ENCODE measurements around the gene AHNAK2. TPM values are rescaled to one million over a fixed set of nuclear protein-coding genes. Genes with fewer than 3 reads are reported as not detected.

AHNAK2 gene
- total and polyA plus RNA-seq, 2 of the 13 experiments (the other 11 are each of a cell fraction or from before 2014, with no cell fraction given): 0.11 to 0.18 TPM

DNA sequence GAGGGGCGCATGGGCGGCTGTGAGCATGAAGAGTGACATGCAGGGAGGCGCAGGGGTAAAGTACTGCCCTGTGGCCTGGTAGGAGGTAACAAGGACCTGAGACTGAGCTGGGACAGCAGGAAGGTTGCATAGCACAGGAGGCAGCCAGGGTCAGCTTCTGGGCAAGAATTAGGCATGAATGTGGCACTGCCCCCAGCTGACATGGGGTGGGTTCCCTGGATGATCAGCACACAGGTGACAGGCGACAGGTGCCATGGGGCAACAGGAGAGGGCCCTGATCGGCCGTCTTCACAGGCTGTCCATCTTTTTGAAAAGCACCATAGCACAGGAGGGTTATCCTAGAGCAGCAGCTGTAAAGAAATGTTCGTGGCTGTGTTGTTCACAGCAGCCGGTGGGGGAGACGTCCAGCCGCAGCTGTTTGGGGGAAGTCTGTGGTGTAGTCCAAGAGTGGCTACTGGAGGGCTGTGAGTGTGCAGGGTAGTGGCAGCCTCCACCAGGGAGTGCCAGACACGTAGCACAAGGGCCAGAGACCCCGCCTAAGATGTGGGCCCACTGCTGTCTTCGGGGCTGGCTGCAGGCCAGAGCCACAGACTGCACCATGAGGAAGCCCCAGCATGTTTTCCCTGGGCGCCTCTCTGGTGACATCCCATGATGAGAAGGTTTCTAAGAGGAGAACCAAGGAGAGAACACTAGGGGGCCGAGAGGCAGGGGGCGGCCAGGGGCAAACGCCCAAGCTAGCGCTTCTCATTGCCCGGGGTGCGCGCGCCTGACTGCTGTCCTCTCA is 15.8 kb upstream of the AHNAK2 start:
- in situ Hi-C loops (cut with HindIII; ENCODE audit: extremely low pct_ligation_motif_present, low pct_unique_long_range_greater_than_20kb) (no loop called here), intact Hi-C loops (cut with micrococcal nuclease; ENCODE audit: unreplicated experiment) (no loop called here)
- Histone ChIP-seq H3K4me2 (ENCODE audit: low read depth, low read length) (no peak overlapping the region), H2AFZ (ENCODE audit: low read length) (no peak overlapping the region), H3K9ac (ENCODE audit: insufficient read depth, low read depth, low read length) (no peak overlapping the region), H3K4me3 (replicated peaks in 1 of 3; ENCODE audit: insufficient read depth in 1 of 3, low read depth in 2 of 3, low read length in 3 of 3) (no peak overlapping the region), H3K27ac (ENCODE audit: extremely low read length, insufficient read depth, low read length) (no peak overlapping the region), H3K36me3 (replicated peaks in 1 of 2; ENCODE audit: control insufficient read depth in 1 of 2, insufficient read depth in 2 of 2, low read length in 2 of 2) (no peaks in the 10 kb centered on the region), H3K9me3 (ENCODE audit: low read length) (no peaks in the 10 kb centered on the region), H3K4me1 (ENCODE audit: insufficient read depth, low read length) (no peaks in the 10 kb centered on the region), H3K27me3 (ENCODE audit: control insufficient read depth in 1 of 2, insufficient read depth in 2 of 2, low read length in 2 of 2) (no peaks in the 10 kb centered on the region), H3K79me2 (ENCODE audit: insufficient read depth, low read length) (no peaks in the 10 kb centered on the region), H4K20me1 (ENCODE audit: insufficient read depth, low read length) (no peaks in the 10 kb centered on the region)
- WGBS (ENCODE audit: low lambda C conversion rate): 84% methylated on average over 21 of the region's 22 CpGs
- ATAC-seq (no peak; the same call in 1 of the 3 replicates), DNase-seq (ENCODE audit: low spot score) (no peak), FAIRE-seq (no peak)
- no TSS peak for BruUV-seq (replicated peaks)
- ChIA-PET CTCF (ENCODE audit: low intra/inter-chr PET ratio, low total read pairs) (no interaction called here), POLR2A (no interaction called here)
- TF ChIP-seq, protein P1, sequence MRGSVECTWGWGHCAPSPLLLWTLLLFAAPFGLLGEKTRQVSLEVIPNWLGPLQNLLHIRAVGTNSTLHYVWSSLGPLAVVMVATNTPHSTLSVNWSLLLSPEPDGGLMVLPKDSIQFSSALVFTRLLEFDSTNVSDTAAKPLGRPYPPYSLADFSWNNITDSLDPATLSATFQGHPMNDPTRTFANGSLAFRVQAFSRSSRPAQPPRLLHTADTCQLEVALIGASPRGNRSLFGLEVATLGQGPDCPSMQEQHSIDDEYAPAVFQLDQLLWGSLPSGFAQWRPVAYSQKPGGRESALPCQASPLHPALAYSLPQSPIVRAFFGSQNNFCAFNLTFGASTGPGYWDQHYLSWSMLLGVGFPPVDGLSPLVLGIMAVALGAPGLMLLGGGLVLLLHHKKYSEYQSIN (CRISPR knock-in tag; IDR thresholded peaks at IDR 0.05; ENCODE audit: borderline replicate concordance): no peak
- TF ChIP-seq NKX3-1 (CRISPR knock-in tag; IDR thresholded peaks at IDR 0.05) (no peak), HNRNPK (IDR thresholded peaks at IDR 0.05; ENCODE audit: low read depth, low read length, poor library complexity, severe bottlenecking) (no peak), SRF (IDR thresholded peaks at IDR 0.05; ENCODE audit: low read depth, low read length) (no peak), SRSF4 (IDR thresholded peaks at IDR 0.05; ENCODE audit: low read depth, low read length, poor library complexity, severe bottlenecking) (no peak), ZNF232 (CRISPR knock-in tag; IDR thresholded peaks at IDR 0.05; ENCODE audit: borderline replicate concordance) (no peak), ZNF570 (CRISPR knock-in tag; IDR thresholded peaks at IDR 0.05; ENCODE audit: borderline replicate concordance) (no peak), ZNF318 (CRISPR knock-in tag; IDR thresholded peaks at IDR 0.05) (no peak), SNAPC2 (CRISPR knock-in tag; IDR thresholded peaks at IDR 0.05) (no peak), ZNF605 (CRISPR knock-in tag; IDR thresholded peaks at IDR 0.05) (no peak)
- TF ChIP-seq, protein P2, sequence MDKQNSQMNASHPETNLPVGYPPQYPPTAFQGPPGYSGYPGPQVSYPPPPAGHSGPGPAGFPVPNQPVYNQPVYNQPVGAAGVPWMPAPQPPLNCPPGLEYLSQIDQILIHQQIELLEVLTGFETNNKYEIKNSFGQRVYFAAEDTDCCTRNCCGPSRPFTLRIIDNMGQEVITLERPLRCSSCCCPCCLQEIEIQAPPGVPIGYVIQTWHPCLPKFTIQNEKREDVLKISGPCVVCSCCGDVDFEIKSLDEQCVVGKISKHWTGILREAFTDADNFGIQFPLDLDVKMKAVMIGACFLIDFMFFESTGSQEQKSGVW (CRISPR knock-in tag; IDR thresholded peaks at IDR 0.05; ENCODE audit: borderline replicate concordance): no peak
